Mesenchymal stem cell (in vitro differentiated cells and primary cell): ENCODE measurements around the gene TNNT1. TPM values are rescaled to one million over a fixed set of nuclear protein-coding genes. Genes with fewer than 3 reads are reported as not detected.
A peak's percentile ranks its signal among the peaks of the same experiment; 100 is the strongest.

ENCODE experiments used
- DNase-seq: peaks from one replicate; pipeline ENCODE4 v3.0.0-alpha.2; 2013
- H2AFZ ChIP-seq: one replicate; pipeline ENCODE4 v1.6.1; 2013; ENCODE audit warnings: low read depth, mild to moderate bottlenecking, control low read depth, inconsistent platforms, low read length, moderate library complexity
- H2AK5ac ChIP-seq: 2 replicates; pipeline ENCODE4 v1.6.1; 2013; ENCODE audit warnings: low read length, moderate library complexity, mild to moderate bottlenecking, inconsistent platforms; ENCODE audit not compliant: severe bottlenecking
- H2BK120ac ChIP-seq: one replicate; pipeline ENCODE4 v1.6.1; 2013; ENCODE audit warnings: low read depth, mild to moderate bottlenecking, inconsistent platforms, low read length, moderate library complexity
- H2BK12ac ChIP-seq, 2 experiments: one replicate each; pipeline ENCODE4 v1.6.1; 2013; ENCODE audit warnings: inconsistent platforms in 2 of 2, low read length in 2 of 2, mild to moderate bottlenecking in 2 of 2, moderate library complexity in 2 of 2, control low read depth in 1 of 2
- H2BK15ac ChIP-seq: one replicate; pipeline ENCODE4 v1.6.1; 2013; ENCODE audit warnings: mild to moderate bottlenecking, low read depth, inconsistent platforms; ENCODE audit not compliant: poor library complexity, severe bottlenecking
- H2BK5ac ChIP-seq: 2 replicates; pipeline ENCODE4 v1.6.1; 2013; ENCODE audit warnings: low read depth, mild to moderate bottlenecking, low read length, control low read depth, inconsistent platforms; ENCODE audit not compliant: poor library complexity, severe bottlenecking
- H3K14ac ChIP-seq, 2 experiments: one replicate each; pipeline ENCODE4 v1.6.1; 2013; ENCODE audit warnings: inconsistent platforms in 2 of 2, low read length in 2 of 2, control low read depth in 1 of 2, mild to moderate bottlenecking in 1 of 2, moderate library complexity in 1 of 2
- H3K18ac ChIP-seq, 2 experiments: one replicate each; pipeline ENCODE4 v1.6.1; 2013; ENCODE audit warnings: inconsistent platforms in 2 of 2, low read length in 2 of 2, control low read depth in 1 of 2, low read depth in 1 of 2, mild to moderate bottlenecking in 1 of 2
- H3K23ac ChIP-seq, 2 experiments: one replicate each; pipeline ENCODE4 v1.6.1; 2013; ENCODE audit warnings: inconsistent platforms in 2 of 2, low read length in 2 of 2, mild to moderate bottlenecking in 2 of 2, moderate library complexity in 2 of 2, control low read depth in 1 of 2
- H3K27ac ChIP-seq: 2 replicates; pipeline ENCODE4 v1.5.1; 2013; ENCODE audit warnings: mild to moderate bottlenecking, moderate library complexity, low read length, control low read depth, inconsistent platforms; ENCODE audit not compliant: poor library complexity, severe bottlenecking
- H3K27me3 ChIP-seq, 2 experiments: 2 replicates each; pipeline versions ENCODE4 v1.6.1 to v1.7.0; 2013; ENCODE audit warnings: low read length in 2 of 2, mild to moderate bottlenecking in 2 of 2, moderate library complexity in 2 of 2, control low read depth in 1 of 2, inconsistent platforms in 1 of 2; ENCODE audit not compliant: control insufficient read depth in 1 of 2, insufficient read depth in 1 of 2
- H3K36me3 ChIP-seq, 2 experiments: 2 replicates each; pipeline versions ENCODE4 v1.6.1 to v1.7.0; 2013; ENCODE audit warnings: low read length in 2 of 2, control low read depth in 1 of 2, inconsistent platforms in 1 of 2, low read depth in 1 of 2, mild to moderate bottlenecking in 1 of 2; ENCODE audit not compliant: insufficient read depth in 2 of 2, control insufficient read depth in 1 of 2
- H3K4ac ChIP-seq, 2 experiments: one replicate each; pipeline ENCODE4 v1.6.1; 2013; ENCODE audit warnings: inconsistent platforms in 2 of 2, low read length in 2 of 2, mild to moderate bottlenecking in 2 of 2, moderate library complexity in 2 of 2, control low read depth in 1 of 2, low read depth in 1 of 2
- H3K4me1 ChIP-seq: 2 replicates; pipeline ENCODE4 v1.6.1; 2013; ENCODE audit warnings: low read depth, low read length, control low read depth; ENCODE audit not compliant: control insufficient read depth, insufficient read depth
- H3K4me2 ChIP-seq: 2 replicates; pipeline ENCODE4 v1.6.1; 2013; ENCODE audit warnings: low read length, mild to moderate bottlenecking, inconsistent platforms; ENCODE audit not compliant: poor library complexity, severe bottlenecking
- H3K4me3 ChIP-seq, 2 experiments: 2 replicates each; pipeline versions ENCODE4 v1.5.1 to v1.7.0; 2013; ENCODE audit warnings: low read length in 2 of 2, mild to moderate bottlenecking in 2 of 2, control low read depth in 1 of 2, low read depth in 1 of 2; ENCODE audit not compliant: insufficient read depth in 1 of 2
- H3K79me1 ChIP-seq: replicated peaks from 2 replicates; pipeline ENCODE4 v1.6.1; 2013; ENCODE audit warnings: mild to moderate bottlenecking, control low read depth, low read length, inconsistent platforms; ENCODE audit not compliant: poor library complexity, severe bottlenecking
- H3K9ac ChIP-seq: 2 replicates; pipeline ENCODE4 v1.7.0; 2013; ENCODE audit warnings: mild to moderate bottlenecking, low read length, moderate library complexity
- H3K9me3 ChIP-seq: 2 replicates; pipeline ENCODE4 v1.7.0; 2013; ENCODE audit warnings: mild to moderate bottlenecking, low read length; ENCODE audit not compliant: control insufficient read depth
- H4K8ac ChIP-seq: one replicate; pipeline ENCODE4 v1.6.1; 2013; ENCODE audit warnings: inconsistent platforms, mild to moderate bottlenecking, low read length, moderate library complexity
- H4K91ac ChIP-seq: one replicate; pipeline ENCODE4 v1.6.1; 2013; ENCODE audit warnings: mild to moderate bottlenecking, low read length, inconsistent platforms
- WGBS: methylation state at CpG from one replicate; pipeline ENCODE4 v1.1.7; 2013; ENCODE audit warnings: mixed read lengths; 5-methylcytosine and 5-hydroxymethylcytosine counted together
- polyA plus RNA-seq, 2 experiments: library from polyadenylated mRNA; stranded (reverse); fragments of 200-250 nt; gene quantifications; one replicate each; pipeline ENCODE4 v1.2.3, GENCODE V29; 2013

The TNNT1 gene, protein sequence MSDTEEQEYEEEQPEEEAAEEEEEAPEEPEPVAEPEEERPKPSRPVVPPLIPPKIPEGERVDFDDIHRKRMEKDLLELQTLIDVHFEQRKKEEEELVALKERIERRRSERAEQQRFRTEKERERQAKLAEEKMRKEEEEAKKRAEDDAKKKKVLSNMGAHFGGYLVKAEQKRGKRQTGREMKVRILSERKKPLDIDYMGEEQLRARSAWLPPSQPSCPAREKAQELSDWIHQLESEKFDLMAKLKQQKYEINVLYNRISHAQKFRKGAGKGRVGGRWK
- 1.2 TPM for polyA plus RNA-seq (2013, experiment 1 of 2)
- 0.99 TPM for polyA plus RNA-seq (2013, experiment 2 of 2)

DNA sequence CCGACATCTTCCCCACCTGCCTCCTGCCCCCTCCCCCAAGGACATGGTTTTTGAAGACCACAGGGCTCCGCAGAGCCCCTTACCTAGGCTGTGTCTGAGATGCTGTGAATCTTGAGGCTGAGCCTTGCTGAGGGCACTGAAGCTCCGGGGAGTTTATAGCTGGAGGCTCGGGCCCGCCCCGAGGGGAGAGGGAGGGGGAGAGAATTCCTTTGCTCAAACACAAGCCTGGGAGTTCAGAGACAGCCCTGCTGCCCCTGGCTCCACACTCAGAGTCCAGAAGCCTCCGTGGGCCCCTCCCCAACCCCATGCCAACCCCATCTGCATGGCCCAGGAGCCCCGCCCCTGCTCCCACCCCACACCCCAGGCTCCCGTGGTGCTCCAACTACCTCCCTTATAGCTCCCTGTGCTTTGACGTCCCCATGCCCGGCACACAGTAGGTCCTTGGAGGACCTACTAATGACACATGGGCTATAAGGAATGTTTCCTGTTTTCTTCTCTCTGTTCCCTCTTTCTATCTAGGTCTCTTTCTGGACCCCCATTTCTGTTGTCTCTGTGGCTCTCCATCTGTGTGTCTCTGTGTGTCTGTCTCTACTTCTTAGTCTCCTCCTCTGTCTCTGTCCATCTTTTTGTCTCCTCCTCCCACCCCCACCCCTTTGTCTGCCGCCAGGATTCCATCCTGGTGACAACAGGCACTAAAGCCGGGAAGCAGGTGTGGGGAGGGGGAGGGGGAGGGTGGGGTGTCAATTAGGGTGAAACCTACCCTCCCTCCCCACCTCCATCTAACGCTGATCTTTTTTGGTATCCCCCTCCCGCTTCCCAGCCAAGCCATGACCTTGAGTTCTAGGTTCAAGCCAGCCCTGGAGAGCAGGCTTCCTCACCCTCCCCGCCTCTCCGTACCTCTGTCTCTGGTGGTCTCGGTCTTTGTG, at the start of gene TNNT1:
Gene TNNT1 (minus strand): TSS at position 129 of the 926 bp plus-strand sequence. CDS start 2,049 bp downstream, outside the sequence.
- Histone ChIP-seq H3K4me2 (no peak within 1 kb of the TSS), H2AFZ (no peak within 1 kb of the TSS), H3K9me3 (peaks cover 10% of the 10 kb centered on the region), H2BK5ac (no peak within 1 kb of the TSS), H3K23ac (peak within 1 kb of the TSS in 1 of 2 experiments; percentile 28), H3K18ac (no peak within 1 kb of the TSS), H4K8ac (no peak within 1 kb of the TSS), H2BK120ac (no peak within 1 kb of the TSS), H3K14ac (no peak within 1 kb of the TSS), H3K9ac (no peak within 1 kb of the TSS), H2BK12ac (no peak within 1 kb of the TSS), H4K91ac (no peak within 1 kb of the TSS), H3K4ac (no peak within 1 kb of the TSS), H3K27me3 (peaks cover 57 to 61% of the 10 kb centered on the region in 2 experiments), H3K79me1 (no peaks in the 10 kb centered on the region), H3K4me1 (peaks cover 12% of the 10 kb centered on the region), H2AK5ac (no peak within 1 kb of the TSS), H3K36me3 (no peaks in the 10 kb centered on the region), H2BK15ac (peak within 1 kb of the TSS; percentile 18), H3K27ac (no peak within 1 kb of the TSS), H3K4me3 (no peak within 1 kb of the TSS)
- WGBS: 22% methylated on average over 16 of the region's 18 CpGs
- DNase-seq: no peak

DNA sequence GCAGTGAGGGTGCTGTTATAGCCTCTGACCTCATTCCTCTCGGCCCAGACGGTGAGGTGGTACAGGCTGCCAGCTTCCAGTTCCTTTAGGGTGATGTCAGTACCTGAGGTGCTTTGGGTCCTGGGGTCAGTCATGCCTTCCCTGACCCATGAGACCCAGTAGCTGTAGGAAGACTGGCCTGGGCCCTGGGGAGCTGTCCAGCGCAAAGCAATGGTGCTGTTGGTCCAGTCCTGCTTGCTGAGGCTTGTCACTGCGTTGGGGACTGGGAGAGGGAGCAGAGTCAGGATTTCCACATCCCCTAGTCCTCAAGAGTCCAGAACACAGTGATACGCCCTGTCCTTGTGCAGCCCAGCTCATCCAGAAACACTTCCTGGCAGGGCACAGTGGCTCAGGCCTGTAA, 49.6 kb upstream of the TNNT1 start:
- H3K18ac ChIP-seq: no peak overlapping the region
- H3K9ac ChIP-seq: no peak overlapping the region
- no peak overlapping the region for H2AFZ ChIP-seq
- no peak overlapping the region for H2BK120ac ChIP-seq
- H2BK15ac ChIP-seq: no peak overlapping the region
- no peaks in the 10 kb centered on the region for H3K79me1 ChIP-seq
- H3K9me3 ChIP-seq: no peaks in the 10 kb centered on the region
- no peaks in the 10 kb centered on the region for H3K4me1 ChIP-seq
- no peak overlapping the region for H3K27ac ChIP-seq
- H2BK5ac ChIP-seq: no peak overlapping the region
- H3K4me3 ChIP-seq: no peak overlapping the region
- no peak overlapping the region for H3K23ac ChIP-seq
- H4K91ac ChIP-seq: no peak overlapping the region
- H3K36me3 ChIP-seq: peaks cover 0 to 44% of the 10 kb centered on the region in 2 experiments
- no peak overlapping the region for H3K4ac ChIP-seq
- H3K27me3 ChIP-seq: no peaks in the 10 kb centered on the region
- 79% methylated on average over 5 of the region's 5 CpGs for WGBS
- no peak overlapping the region for H3K4me2 ChIP-seq
- no peak for DNase-seq
- no peak overlapping the region for H3K14ac ChIP-seq
- H2AK5ac ChIP-seq: no peak overlapping the region
- no peak overlapping the region for H2BK12ac ChIP-seq
- H4K8ac ChIP-seq: no peak overlapping the region

DNA sequence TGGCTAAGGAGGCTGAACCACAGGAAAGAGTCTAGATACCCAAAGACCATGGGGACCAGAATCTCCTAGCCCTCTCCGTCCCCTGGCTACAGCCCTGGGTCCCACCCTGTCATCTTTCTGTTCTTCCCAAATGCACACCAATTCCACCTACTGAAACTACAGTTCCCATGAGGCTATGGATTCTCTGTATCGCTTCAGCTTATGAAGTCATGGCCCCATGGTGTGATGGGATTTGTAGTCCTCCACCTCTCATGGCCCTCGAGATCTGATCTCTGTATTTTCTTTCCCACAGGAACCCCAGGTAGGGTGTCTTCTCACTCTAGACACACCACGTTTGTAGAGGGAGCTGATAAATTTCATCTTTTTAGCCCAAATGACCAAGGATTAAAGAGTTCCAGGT, 48.5 kb upstream of the TNNT1 start:
- Histone ChIP-seq H3K36me3 (peaks cover 0 to 40% of the 10 kb centered on the region in 2 experiments), H2AK5ac (no peak overlapping the region), H2BK15ac (no peak overlapping the region), H3K4me1 (no peaks in the 10 kb centered on the region), H3K14ac (no peak overlapping the region), H3K27me3 (no peaks in the 10 kb centered on the region), H2BK12ac (no peak overlapping the region), H4K8ac (no peak overlapping the region), H2BK120ac (no peak overlapping the region), H3K4me2 (no peak overlapping the region), H3K4ac (no peak overlapping the region), H3K23ac (no peak overlapping the region), H4K91ac (no peak overlapping the region), H3K9ac (no peak overlapping the region), H3K9me3 (no peaks in the 10 kb centered on the region), H2AFZ (no peak overlapping the region), H2BK5ac (no peak overlapping the region), H3K18ac (no peak overlapping the region), H3K27ac (no peak overlapping the region), H3K79me1 (no peaks in the 10 kb centered on the region), H3K4me3 (no peak overlapping the region)
- 70% methylated on average over 4 of the region's 4 CpGs for WGBS
- peak; percentile 15 for DNase-seq

DNA sequence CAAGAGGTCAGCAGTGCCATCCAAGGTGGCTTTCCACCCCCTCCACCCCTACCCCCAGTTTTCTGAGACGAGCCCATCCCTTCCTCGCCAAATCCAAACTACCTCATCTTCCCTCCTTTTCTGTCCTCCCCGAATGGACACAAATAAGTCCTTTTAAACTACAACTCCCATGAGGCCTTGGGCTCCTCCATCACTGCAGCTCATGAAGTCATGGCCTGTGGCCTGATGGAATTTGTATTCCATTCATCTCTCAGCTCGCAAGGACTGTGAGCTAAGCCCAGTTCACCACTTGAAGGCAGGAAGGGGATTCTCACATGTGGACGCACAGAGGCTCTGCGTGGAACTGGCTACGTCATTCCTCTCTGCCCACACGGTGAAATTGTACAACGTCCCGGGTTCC, 47.8 kb upstream of the TNNT1 start:
- Histone ChIP-seq H4K91ac (no peak overlapping the region), H3K18ac (no peak overlapping the region), H3K4me3 (no peak overlapping the region), H3K23ac (no peak overlapping the region), H2AFZ (no peak overlapping the region), H3K4ac (no peak overlapping the region), H2AK5ac (no peak overlapping the region), H2BK12ac (no peak overlapping the region), H2BK5ac (no peak overlapping the region), H3K4me1 (no peaks in the 10 kb centered on the region), H3K4me2 (no peak overlapping the region), H3K36me3 (peaks cover 0 to 37% of the 10 kb centered on the region in 2 experiments), H3K27ac (no peak overlapping the region), H3K79me1 (no peaks in the 10 kb centered on the region), H2BK120ac (no peak overlapping the region), H3K9ac (no peak overlapping the region), H2BK15ac (no peak overlapping the region), H3K14ac (no peak overlapping the region), H4K8ac (no peak overlapping the region), H3K9me3 (no peaks in the 10 kb centered on the region), H3K27me3 (no peaks in the 10 kb centered on the region)
- DNase-seq: no peak
- WGBS: 94% methylated on average over 10 of the region's 10 CpGs
